T-cell (primary cell): Measurements from ENCODE around the gene EEIG2. TPM values are rescaled to one million over a fixed set of nuclear protein-coding genes. Genes with fewer than 3 reads are reported as not detected.
A peak's percentile ranks its signal among the peaks of the same experiment; 100 is the strongest.

Experiments used
- ATAC-seq, 4 experiments: fragments of 200-7000 bp in 3 of 4; fragments of 150-1000 bp in 1 of 4; cut with Tn5 transposase; replicated peaks in 1 of 4; 1 replicate in 3 of 4; 2 replicates in 1 of 4; pipeline ENCODE4 v1.10.0; 2021; ENCODE audit warnings: moderate library complexity in 3 of 4, mild to moderate bottlenecking in 2 of 4, moderate number of reproducible peaks in 1 of 4
- CTCF ChIA-PET, 2 donors: fragments of 300-600 bp; sonication (Branson Sonifier 250); formaldehyde crosslinking; loops; one replicate each; lab custom pipeline; 2022; ENCODE audit warnings: antibody characterized with exemption in 2 of 2; lab: Charles Lee
- POLR2A ChIA-PET, 2 donors: fragments of 300-600 bp; sonication (Branson Sonifier 250); formaldehyde crosslinking; loops; one replicate each; lab custom pipeline; 2022; ENCODE audit warnings: antibody characterized with exemption in 2 of 2; lab: Charles Lee
- DNase-seq, 35 experiments: peaks; one replicate each; pipeline versions ENCODE4 v3.0.0 to v3.0.0-alpha.2; 2013 to 2023
- H3K27ac ChIP-seq: one replicate; pipeline ENCODE4 v1.5.1; 2013; ENCODE audit warnings: low read length
- H3K27me3 ChIP-seq, 2 experiments: replicated peaks in 1 of 2; 1 replicate in 1 of 2; 2 replicates in 1 of 2; pipeline versions ENCODE4 v1.6.1 to v1.7.0; 2013; ENCODE audit warnings: low read length in 1 of 2, mixed read lengths in 1 of 2; ENCODE audit not compliant: control insufficient read depth in 2 of 2, insufficient read depth in 2 of 2; ENCODE audit errors: extremely low read depth in 1 of 2
- H3K36me3 ChIP-seq, 2 donors: 1 replicate in 1 of 2; 2 replicates in 1 of 2; pipeline versions ENCODE4 v1.6.1 to v1.7.0; 2013; ENCODE audit warnings: low read length in 1 of 2; ENCODE audit not compliant: control insufficient read depth in 2 of 2, insufficient read depth in 1 of 2; ENCODE audit errors: extremely low read depth in 1 of 2
- H3K4me1 ChIP-seq, 2 experiments: 1 replicate in 1 of 2; 2 replicates in 1 of 2; pipeline versions ENCODE4 v1.6.1 to v1.7.0; 2013; ENCODE audit warnings: low read length in 2 of 2, mixed read lengths in 1 of 2; ENCODE audit not compliant: insufficient read depth in 2 of 2, control insufficient read depth in 1 of 2; ENCODE audit errors: extremely low read depth in 1 of 2
- H3K4me3 ChIP-seq, 2 donors: 1 replicate in 1 of 2; 2 replicates in 1 of 2; pipeline versions ENCODE4 v1.5.1 to v1.7.0; 2013; ENCODE audit warnings: mild to moderate bottlenecking in 2 of 2, low read length in 1 of 2, moderate library complexity in 1 of 2; ENCODE audit not compliant: control insufficient read depth in 1 of 2; ENCODE audit errors: extremely low read depth in 1 of 2
- H3K9me3 ChIP-seq: 2 replicates; pipeline ENCODE4 v1.7.0; 2013
- H3K27ac Mint-ChIP-seq, 2 donors: one replicate each; pipeline ENCODE4 v1.8.0; 2020 to 2021; ENCODE audit warnings: mild to moderate bottlenecking in 2 of 2, mixed read lengths in 2 of 2
- H3K27me3 Mint-ChIP-seq, 2 donors: one replicate each; pipeline ENCODE4 v1.8.0; 2021 to 2022; ENCODE audit warnings: mixed read lengths in 2 of 2
- H3K36me3 Mint-ChIP-seq: one replicate; pipeline ENCODE4 v1.8.0; 2021; ENCODE audit warnings: mixed read lengths
- H3K4me1 Mint-ChIP-seq, 3 donors: one replicate each; pipeline ENCODE4 v1.8.0; 2020 to 2022; ENCODE audit warnings: mixed read lengths in 3 of 3, mild to moderate bottlenecking in 1 of 3
- H3K4me3 Mint-ChIP-seq, 3 donors: one replicate each; pipeline ENCODE4 v1.8.0; 2020 to 2022; ENCODE audit warnings: mild to moderate bottlenecking in 3 of 3, mixed read lengths in 3 of 3, moderate library complexity in 3 of 3
- H3K9me3 Mint-ChIP-seq, 3 donors: one replicate each; pipeline ENCODE4 v1.8.0; 2020 to 2022; ENCODE audit warnings: mixed read lengths in 3 of 3
- WGBS: methylation state at CpG from one replicate; pipeline ENCODE4 v1.1.5; 2013; ENCODE audit warnings: missing lambda C conversion rate; ENCODE audit not compliant: insufficient coverage; 5-methylcytosine and 5-hydroxymethylcytosine counted together
- total RNA-seq, 35 experiments: library from RNA in 6 of 35; stranded (reverse) in 6 of 35; fragments of 120-200 nt in 1 of 35; gene quantifications; one replicate each; pipeline versions ENCODE4 v1.2.1 to v1.2.4 and lab custom pipeline; 2013 to 2026

EEIG2 gene
- total RNA-seq, 5 donors from 2014 or later (not counting 1 experiment from before 2014, with no cell fraction given), result 6.7 to 16.2 (median 14.4) TPM

DNA sequence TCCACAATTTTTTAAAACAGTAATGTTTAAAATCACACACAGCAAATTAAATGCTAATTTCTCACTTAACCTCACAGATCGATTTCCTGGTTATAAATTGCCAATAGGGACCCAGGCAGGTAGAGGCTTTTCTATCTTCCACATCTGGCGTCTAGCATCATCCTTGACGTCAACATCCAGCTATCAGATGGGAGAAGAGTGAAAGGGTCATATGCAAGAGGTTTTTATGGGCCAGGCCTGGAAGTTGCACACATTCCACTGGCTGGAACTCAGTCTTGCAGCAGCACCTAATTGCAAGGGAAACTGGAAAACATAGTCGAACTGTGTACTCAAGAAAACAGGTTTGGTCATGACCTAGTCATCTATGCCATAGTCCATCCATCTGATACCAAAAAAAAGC, 6.0 kb upstream of the EEIG2 start:
- Mint-ChIP-seq H3K4me3 (no peak overlapping the region), H3K36me3 (no peaks in the 10 kb centered on the region), H3K27ac (no peak overlapping the region), H3K4me1 (peaks cover 0 to 2% (median 0%) of the 10 kb centered on the region in 3 donors), H3K27me3 (no peaks in the 10 kb centered on the region), H3K9me3 (no peaks in the 10 kb centered on the region)
- 100% methylated on average over 1 of the region's 4 CpGs for WGBS
- POLR2A ChIA-PET, result no interaction called here
- DNase-seq (no peak), ATAC-seq (no peak)
- Histone ChIP-seq H3K27ac (no peak overlapping the region), H3K4me1 (peaks cover 0 to 10% of the 10 kb centered on the region in 2 experiments), H3K4me3 (no peak overlapping the region), H3K9me3 (no peaks in the 10 kb centered on the region), H3K27me3 (no peaks in the 10 kb centered on the region), H3K36me3 (no peaks in the 10 kb centered on the region)
- CTCF ChIA-PET, result interaction anchor here in 1 of 2 donors (0.6 kb wide), 1 partner anchor 190 kb away, joined by 3 read pairs; no protein-coding TSS in a partner anchor

DNA sequence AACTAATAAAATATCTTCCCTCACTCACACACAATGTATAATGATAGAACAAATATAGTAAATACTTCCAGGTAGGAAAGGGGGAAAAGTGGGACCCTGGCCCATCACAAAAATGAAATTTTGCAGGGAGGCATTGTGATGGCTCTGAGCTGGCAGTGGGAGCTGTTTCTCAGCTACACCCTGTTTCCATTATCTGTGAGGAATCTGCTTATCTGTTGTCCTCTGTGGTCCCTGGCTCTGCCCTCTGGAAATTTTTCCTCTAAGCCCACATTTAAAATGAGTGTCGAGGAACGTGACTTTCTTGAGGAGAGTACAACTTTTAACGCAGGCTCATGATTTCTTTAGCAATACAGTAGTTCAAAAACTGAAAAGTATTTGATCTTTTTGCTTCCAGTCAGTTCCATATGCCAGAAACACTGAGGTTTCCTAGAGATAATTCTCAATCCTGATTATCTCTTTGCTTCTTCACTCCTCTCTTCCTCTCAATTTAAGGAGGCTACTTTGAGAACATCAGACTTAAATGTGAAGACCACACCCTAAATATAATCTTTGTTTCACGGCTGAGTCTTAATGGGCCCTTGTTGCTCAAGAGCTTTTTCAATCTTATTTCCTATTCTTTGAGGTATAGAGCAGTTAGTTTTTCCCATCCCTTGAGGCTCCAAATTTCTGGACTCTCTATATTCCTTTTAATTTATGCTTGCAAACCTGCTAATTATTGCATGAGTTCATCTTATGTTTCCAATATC, 5.0 kb upstream of the EEIG2 start:
- ChIA-PET CTCF (interaction anchor here in 1 of 2 donors (0.5 to 0.9 kb wide), 2 partner anchors 21 to 168 kb away, joined by 3 to 4 read pairs; no protein-coding TSS in a partner anchor), POLR2A (no interaction called here)
- Histone ChIP-seq H3K27me3 (no peaks in the 10 kb centered on the region), H3K36me3 (no peaks in the 10 kb centered on the region), H3K4me3 (no peak overlapping the region), H3K4me1 (peaks cover 7 to 16% of the 10 kb centered on the region in 2 experiments), H3K27ac (no peak overlapping the region), H3K9me3 (no peaks in the 10 kb centered on the region)
- ATAC-seq (no peak), DNase-seq (no peak)
- Mint-ChIP-seq H3K27ac (no peak overlapping the region), H3K27me3 (no peaks in the 10 kb centered on the region), H3K9me3 (no peaks in the 10 kb centered on the region), H3K4me3 (no peak overlapping the region), H3K4me1 (peaks cover 0 to 10% (median 6%) of the 10 kb centered on the region in 3 donors), H3K36me3 (no peaks in the 10 kb centered on the region)
- WGBS, result 96% methylated on average over 3 of the region's 4 CpGs

DNA sequence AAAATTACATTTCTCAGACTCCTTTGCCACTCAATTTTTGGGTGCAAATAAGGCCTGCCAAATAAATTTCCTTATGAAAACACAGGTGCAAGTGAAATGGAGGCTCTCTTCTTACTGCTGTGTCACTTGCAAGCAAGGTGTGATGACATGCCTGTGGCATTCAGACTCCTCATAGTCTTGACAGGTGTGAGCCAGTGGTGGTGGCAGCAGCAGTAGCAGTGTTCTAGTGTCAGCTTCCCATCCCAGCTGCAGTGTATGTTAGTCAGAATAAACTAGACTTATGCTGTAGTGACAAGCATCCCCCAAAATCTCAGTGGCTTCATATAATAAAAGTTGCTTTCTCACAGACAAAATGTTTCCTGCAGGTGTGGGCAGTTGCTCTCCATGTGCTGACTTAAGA, 3.8 kb upstream of the EEIG2 start:
- Mint-ChIP-seq H3K36me3 (no peaks in the 10 kb centered on the region), H3K27me3 (no peaks in the 10 kb centered on the region), H3K4me3 (no peak overlapping the region), H3K4me1 (peaks cover 7 to 16% (median 12%) of the 10 kb centered on the region in 3 donors), H3K27ac (no peak overlapping the region), H3K9me3 (no peaks in the 10 kb centered on the region)
- no peak for ATAC-seq
- peaks cover 16 to 22% of the 10 kb centered on the region in 2 experiments for H3K4me1 ChIP-seq
- no peak overlapping the region for H3K4me3 ChIP-seq
- ChIA-PET CTCF (no interaction called here), POLR2A (no interaction called here)
- H3K27ac ChIP-seq, result no peak overlapping the region
- no peaks in the 10 kb centered on the region for H3K9me3 ChIP-seq
- H3K36me3 ChIP-seq, result no peaks in the 10 kb centered on the region
- no peak for DNase-seq
- H3K27me3 ChIP-seq, result no peaks in the 10 kb centered on the region

DNA sequence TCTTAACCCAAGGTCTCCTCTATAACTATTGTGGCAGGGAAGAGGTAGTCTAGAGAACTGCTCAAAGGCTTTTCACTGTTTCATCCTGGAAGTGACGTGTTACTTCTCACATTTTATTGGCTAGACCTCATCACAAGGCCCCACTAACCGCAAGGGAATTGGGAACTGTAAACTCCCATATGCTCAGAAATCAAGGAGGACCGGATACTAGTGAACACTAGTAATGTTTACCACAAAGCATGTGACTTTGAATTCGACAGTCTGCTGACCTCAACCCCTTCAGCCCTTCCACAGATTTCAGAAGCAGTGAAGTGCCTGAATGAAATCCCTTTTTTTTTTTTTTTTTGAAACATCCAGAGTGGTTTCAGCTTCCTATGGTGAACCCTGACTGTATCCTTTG, 3.4 kb upstream of the EEIG2 start:
- H3K9me3 Mint-ChIP-seq, result no peaks in the 10 kb centered on the region
- no peak overlapping the region for H3K4me3 Mint-ChIP-seq
- POLR2A ChIA-PET, result no interaction called here
- ATAC-seq, result no peak
- Histone ChIP-seq H3K4me3 (no peak overlapping the region), H3K36me3 (no peaks in the 10 kb centered on the region), H3K4me1 (peaks cover 20 to 26% of the 10 kb centered on the region in 2 experiments), H3K9me3 (no peaks in the 10 kb centered on the region), H3K27me3 (no peaks in the 10 kb centered on the region), H3K27ac (no peak overlapping the region)
- no peaks in the 10 kb centered on the region for H3K36me3 Mint-ChIP-seq
- no peak overlapping the region for H3K27ac Mint-ChIP-seq
- H3K27me3 Mint-ChIP-seq, result no peaks in the 10 kb centered on the region
- WGBS, result 94% methylated on average over 2 of the region's 4 CpGs
- H3K4me1 Mint-ChIP-seq, result peaks cover 11 to 19% (median 16%) of the 10 kb centered on the region in 3 donors
- CTCF ChIA-PET, result interaction anchor here in 1 of 2 donors (0.6 to 0.7 kb wide), 2 partner anchors 81 to 147 kb away, joined by 3 to 7 read pairs; no protein-coding TSS in a partner anchor
- DNase-seq, result no peak

DNA sequence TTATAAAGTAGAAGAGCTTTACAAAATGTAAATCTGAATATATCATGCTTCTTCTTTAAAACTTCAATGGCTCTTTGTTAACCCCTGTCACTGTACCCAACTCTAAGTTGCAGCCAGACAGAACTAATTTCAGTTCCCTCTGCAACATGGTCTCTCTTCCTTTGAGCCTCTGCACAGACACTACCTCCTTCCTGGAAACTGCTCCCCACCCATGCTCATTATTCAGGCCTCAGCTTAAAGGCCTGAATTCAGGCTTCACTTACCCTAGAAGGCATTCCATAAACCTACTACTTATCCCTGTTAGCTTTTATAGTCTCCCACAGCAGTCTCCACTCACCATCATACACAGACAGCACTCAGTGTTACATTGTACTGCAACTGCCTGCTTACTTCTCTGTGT, 2.6 kb upstream of the EEIG2 start:
- no peaks in the 10 kb centered on the region for H3K9me3 ChIP-seq
- H3K27ac ChIP-seq, result no peak overlapping the region
- Mint-ChIP-seq H3K27ac (no peak overlapping the region), H3K27me3 (no peaks in the 10 kb centered on the region), H3K4me1 (peaks cover 19 to 27% (median 24%) of the 10 kb centered on the region in 3 donors), H3K4me3 (no peak overlapping the region), H3K36me3 (no peaks in the 10 kb centered on the region), H3K9me3 (no peaks in the 10 kb centered on the region)
- CTCF ChIA-PET, result interaction anchor here (0.6 to 1.1 kb wide), 4 partner anchors 23 to 147 kb away, joined by 3 to 7 read pairs (median 4); no protein-coding TSS in a partner anchor
- no peak overlapping the region for H3K4me3 ChIP-seq
- peaks cover 26 to 32% of the 10 kb centered on the region in 2 experiments for H3K4me1 ChIP-seq
- POLR2A ChIA-PET, result no interaction called here
- DNase-seq (no peak), ATAC-seq (no peak)
- H3K27me3 ChIP-seq, result no peaks in the 10 kb centered on the region
- H3K36me3 ChIP-seq, result no peaks in the 10 kb centered on the region

DNA sequence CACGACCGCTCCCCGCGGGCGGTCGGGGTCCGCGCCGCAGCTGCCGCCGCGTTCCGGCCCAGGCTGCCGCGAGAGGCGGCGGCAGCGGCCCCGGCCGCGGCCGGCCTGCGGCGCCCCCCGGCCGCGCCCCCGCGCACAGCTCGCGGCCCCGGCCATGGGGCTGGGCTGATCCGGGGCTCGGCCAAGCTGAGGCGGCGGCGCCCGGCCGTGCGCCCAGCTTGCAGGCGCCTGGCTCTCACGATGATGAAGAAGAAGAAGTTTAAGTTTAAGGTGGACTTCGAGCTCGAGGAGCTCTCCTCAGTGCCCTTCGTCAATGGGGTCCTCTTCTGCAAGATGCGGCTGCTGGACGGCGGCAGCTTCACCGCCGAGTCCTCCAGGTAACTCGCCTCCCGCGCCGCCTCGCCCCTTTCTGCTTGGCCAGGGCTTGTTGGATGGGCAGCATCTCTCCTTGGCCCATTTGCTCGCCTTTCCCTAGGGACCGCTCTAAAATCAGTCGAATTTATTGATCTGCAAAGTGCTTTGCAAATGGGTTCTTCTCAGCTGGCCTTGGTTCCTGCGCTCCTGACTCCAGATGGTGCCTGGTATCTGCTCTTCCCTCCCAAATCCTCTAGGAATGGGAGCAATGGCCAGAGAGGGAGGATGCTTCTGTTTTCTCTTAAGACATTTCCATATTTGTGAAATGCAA, 431 bp downstream of the EEIG2 start:
- H3K27me3 Mint-ChIP-seq, result no peaks in the 10 kb centered on the region
- peak in 15 of 35 experiments; percentile 1 to 49 (median 7) for DNase-seq
- CTCF ChIA-PET, result interaction anchor here (0.6 to 3.9 kb wide), 37 partner anchors 9 to 778 kb away, joined by 3 to 63 read pairs (median 4); partner anchors contain the start of genes HENMT1 (in 2 of the 2), PRPF38B (in 2 of the 2) and SLC25A24 (in 1 of the 2)

More for the DNA sequence above, 431 bp downstream of the EEIG2 start:
- H3K4me3 Mint-ChIP-seq, result peak overlapping the region in 2 of 3 donors; percentile 93 to 98
- POLR2A ChIA-PET, result interaction anchor here (0.6 to 2.7 kb wide), 7 partner anchors 27 to 176 kb away, joined by 3 to 12 read pairs (median 4); partner anchors contain the start of genes HENMT1 (in 1 of the 2) and PRPF38B (in 1 of the 2)
- no peaks in the 10 kb centered on the region for H3K27me3 ChIP-seq
- H3K36me3 Mint-ChIP-seq, result no peaks in the 10 kb centered on the region
- H3K9me3 ChIP-seq, result no peaks in the 10 kb centered on the region
- peaks cover 36 to 45% (median 40%) of the 10 kb centered on the region in 3 donors for H3K4me1 Mint-ChIP-seq
- H3K36me3 ChIP-seq, result no peaks in the 10 kb centered on the region
- H3K4me1 ChIP-seq, result peaks cover 26 to 33% of the 10 kb centered on the region in 2 experiments
- H3K9me3 Mint-ChIP-seq, result no peaks in the 10 kb centered on the region
- H3K27ac Mint-ChIP-seq, result peak overlapping the region; percentile 91
- peak overlapping the region; percentile 63 to 80 for H3K4me3 ChIP-seq
- WGBS, result under 1% methylated on average over 56 of the region's 59 CpGs
- peak overlapping the region; percentile 15 for H3K27ac ChIP-seq
- ATAC-seq, result peak; percentile 29 to 46 (median 38)
